ENCODE results near the gene LARGE2.
A peak's percentile ranks its signal among the peaks of the same experiment; 100 is the strongest.
"Not testable (repeated sequence)": the region's sequence is repeated elsewhere in the genome, so short reads cannot be mapped to it uniquely, and the experiment has no call there.

The LARGE2 gene

GRCh38 chr11:45896422-45896984, 26.0 kb upstream of the LARGE2 start:
- no peak overlapping the region for H3K4me3 ChIP-seq (ENCODE audit: low read depth, low read length)
- no peak for TF ChIP-seq CTCF (IDR thresholded peaks at IDR 0.05; ENCODE audit: low read depth, low read length)
- DNase-seq (ENCODE audit: low read depth, low spot score), result no peak
- in situ Hi-C loops (cut with HindIII; ENCODE audit: low sequenced_read_pairs), result no loop called here

- DNase-seq (ENCODE audit: low read depth, low spot score), result no peak
- no peak for TF ChIP-seq CTCF (IDR thresholded peaks at IDR 0.05; ENCODE audit: low read depth, low read length)
- no peak overlapping the region for H3K4me3 ChIP-seq (ENCODE audit: low read depth, low read length)
- in situ Hi-C loops (cut with HindIII; ENCODE audit: low sequenced_read_pairs), result no loop called here
Measured at GRCh38 chr11:45897556-45897955, 24.9 kb upstream of the LARGE2 start.

DNA sequence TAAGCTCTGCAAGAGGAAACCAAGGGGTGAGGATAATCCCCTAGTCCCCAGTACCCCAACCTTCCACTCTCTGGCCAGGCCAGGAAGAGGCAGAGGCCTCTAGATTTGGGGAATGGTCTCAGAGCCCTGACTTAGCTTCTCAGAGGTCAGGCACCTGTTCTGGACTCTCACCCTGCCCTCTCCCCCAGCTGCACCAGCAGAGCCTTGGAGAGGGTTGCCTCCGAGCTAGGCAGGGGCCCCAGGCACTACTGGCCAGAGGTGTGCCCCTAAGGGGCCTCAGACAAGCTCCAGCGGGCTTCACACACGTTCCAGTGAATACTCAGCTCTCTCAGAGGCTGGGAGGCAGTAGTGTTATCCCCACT, 23.4 kb upstream of the LARGE2 start:
- no peak for TF ChIP-seq CTCF (IDR thresholded peaks at IDR 0.05; ENCODE audit: low read depth, low read length)
- in situ Hi-C loops (cut with HindIII; ENCODE audit: low sequenced_read_pairs), result no loop called here
- no peak overlapping the region for H3K4me3 ChIP-seq (ENCODE audit: low read depth, low read length)
- no peak for DNase-seq (ENCODE audit: low read depth, low spot score)

DNA sequence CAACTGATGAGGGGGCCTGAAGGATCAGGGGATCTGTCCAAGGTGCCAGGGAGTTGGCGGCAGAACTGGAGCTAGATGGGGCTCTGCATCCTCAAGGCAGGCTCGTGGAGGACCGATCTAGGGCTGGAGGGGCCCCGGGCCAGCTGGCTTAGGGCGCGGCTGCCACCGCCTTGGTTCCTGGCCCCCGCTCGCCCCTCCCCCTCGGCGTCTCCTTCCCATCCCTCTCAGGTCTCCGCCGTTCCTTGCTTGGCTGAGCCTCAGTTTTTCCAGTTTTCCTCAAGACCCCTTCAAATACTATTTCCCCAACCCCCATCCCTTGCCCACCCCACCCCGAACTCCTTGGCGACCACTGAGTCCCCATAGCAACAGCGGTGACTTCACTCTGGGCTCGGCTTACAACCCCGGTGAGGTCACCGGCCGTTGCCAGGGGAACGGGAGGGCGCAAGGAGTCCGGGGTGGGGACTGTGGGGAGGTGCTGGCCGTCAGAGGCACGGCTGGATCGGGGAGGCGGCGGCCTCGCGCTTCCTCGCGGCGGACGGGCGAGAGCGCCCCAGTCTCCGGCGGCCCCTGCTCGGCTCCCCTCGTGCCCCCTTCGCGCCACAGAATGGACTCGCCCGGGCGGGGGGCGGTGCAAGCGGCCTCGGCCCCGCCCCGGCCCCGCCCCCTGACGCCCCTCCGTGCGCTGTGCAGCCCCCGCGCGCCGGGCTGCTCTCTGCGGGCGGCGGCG, 22.8 kb upstream of the LARGE2 start:
- TF ChIP-seq CTCF (IDR thresholded peaks at IDR 0.05; ENCODE audit: low read depth, low read length), result no peak
- peak; percentile 93 for DNase-seq (ENCODE audit: low read depth, low spot score)
- in situ Hi-C loops (cut with HindIII; ENCODE audit: low sequenced_read_pairs), result no loop called here
- H3K4me3 ChIP-seq (ENCODE audit: low read depth, low read length), result peak overlapping the region; percentile 41

DNA sequence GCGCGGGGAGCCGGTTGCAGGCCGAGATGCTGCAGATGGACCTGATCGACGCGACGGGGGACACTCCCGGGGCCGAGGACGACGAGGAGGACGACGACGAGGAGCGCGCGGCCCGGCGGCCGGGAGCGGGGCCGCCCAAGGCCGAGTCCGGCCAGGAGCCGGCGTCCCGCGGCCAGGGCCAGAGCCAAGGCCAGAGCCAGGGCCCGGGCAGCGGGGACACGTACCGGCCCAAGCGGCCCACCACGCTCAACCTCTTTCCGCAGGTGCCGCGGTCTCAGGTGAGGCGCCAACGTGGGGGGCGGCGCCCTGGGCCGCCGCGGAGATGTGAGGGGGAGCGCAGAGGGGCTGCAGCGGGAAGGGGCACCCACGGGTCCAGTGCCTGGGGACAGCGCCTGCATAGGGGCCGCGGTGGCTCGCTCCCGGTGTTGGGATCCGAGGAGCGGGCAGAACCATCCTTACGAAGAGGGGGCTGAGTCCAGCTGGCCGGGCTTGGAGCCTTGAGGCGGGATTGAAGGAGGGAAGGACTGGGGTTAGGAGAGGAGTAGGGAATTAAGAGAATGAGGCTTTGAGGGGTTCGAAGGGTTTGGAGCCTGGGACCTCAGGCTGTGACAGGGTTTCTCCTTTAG, 22.2 kb upstream of the LARGE2 start:
- DNase-seq (ENCODE audit: low read depth, low spot score); in situ Hi-C loops (cut with HindIII; ENCODE audit: low sequenced_read_pairs): not testable (repeated sequence)
- H3K4me3 ChIP-seq (ENCODE audit: low read depth, low read length), result peak overlapping the region; percentile 41

GRCh38 chr11:45900916-45901617, 21.4 kb upstream of the LARGE2 start:
- H3K4me3 ChIP-seq (ENCODE audit: low read depth, low read length), result peak overlapping the region; percentile 41
- TF ChIP-seq CTCF (IDR thresholded peaks at IDR 0.05; ENCODE audit: low read depth, low read length), result no peak

GRCh38 chr11:45901626-45902025, 20.8 kb upstream of the LARGE2 start:
- no peak for DNase-seq (ENCODE audit: low read depth, low spot score)
- no peak overlapping the region for H3K4me3 ChIP-seq (ENCODE audit: low read depth, low read length)

More at GRCh38 chr11:45900916-45901617, 21.4 kb upstream of the LARGE2 start:
- in situ Hi-C loops (cut with HindIII; ENCODE audit: low sequenced_read_pairs), result no loop called here
- DNase-seq (ENCODE audit: low read depth, low spot score), result no peak

More at GRCh38 chr11:45901626-45902025, 20.8 kb upstream of the LARGE2 start:
- in situ Hi-C loops (cut with HindIII; ENCODE audit: low sequenced_read_pairs), result no loop called here
- TF ChIP-seq CTCF (IDR thresholded peaks at IDR 0.05; ENCODE audit: low read depth, low read length), result no peak

Data from astrocyte of the spinal cord (primary cell).